Keratinocyte (primary cell): Measurements from ENCODE around the gene CCBE1. TPM values are rescaled to one million over a fixed set of nuclear protein-coding genes. Genes with fewer than 3 reads are reported as not detected.

ENCODE experiments used
- DNase-seq: peaks from one replicate; pipeline ENCODE4 v3.0.0-alpha.2; 2011; ENCODE audit warnings: low read depth, missing footprints, low spot score
- FAIRE-seq: peaks from 2 replicates; lab custom pipeline; 2011; peaks lifted over from hg19 to GRCh38; lab: Jason Lieb, UNC
- H2AFZ ChIP-seq: 2 replicates; pipeline ENCODE4 v1.6.0; 2012; ENCODE audit warnings: low read length, control low read depth, inconsistent platforms; ENCODE audit not compliant: control insufficient read depth
- H3K27ac ChIP-seq: 2 replicates; pipeline ENCODE4 v1.5.1; 2011; ENCODE audit warnings: low read length; ENCODE audit not compliant: control insufficient read depth, insufficient read depth
- H3K27me3 ChIP-seq: 3 replicates; pipeline ENCODE4 v1.6.0; 2011; ENCODE audit warnings: low read length; ENCODE audit not compliant: control insufficient read depth, insufficient read depth; ENCODE audit errors: extremely low read depth
- H3K36me3 ChIP-seq, 2 experiments: 2 replicates in 1 of 2; 3 replicates in 1 of 2; pipeline ENCODE4 v1.5.1; 2011; ENCODE audit warnings: low read length in 2 of 2, mild to moderate bottlenecking in 1 of 2; ENCODE audit not compliant: control insufficient read depth in 2 of 2, insufficient read depth in 2 of 2; ENCODE audit errors: extremely low read depth in 1 of 2
- H3K4me1 ChIP-seq: 3 replicates; pipeline ENCODE4 v1.5.1; 2011; ENCODE audit warnings: low read length; ENCODE audit not compliant: control insufficient read depth, insufficient read depth; ENCODE audit errors: extremely low read depth
- H3K4me2 ChIP-seq: 3 replicates; pipeline ENCODE4 v1.6.0; 2011; ENCODE audit warnings: low read depth, low read length; ENCODE audit not compliant: control insufficient read depth, insufficient read depth; ENCODE audit errors: extremely low read depth
- H3K4me3 ChIP-seq, 3 experiments: fragments of 200-600 bp in 1 of 3; sonication (generic) in 1 of 3; 2 replicates in 2 of 3; 3 replicates in 1 of 3; pipeline ENCODE4 v1.5.1; 2011 to 2016; ENCODE audit warnings: low read length in 3 of 3, mild to moderate bottlenecking in 3 of 3, control low read depth in 2 of 3, inconsistent platforms in 1 of 3, low read depth in 1 of 3, mixed read lengths in 1 of 3, mixed run types in 1 of 3, moderate library complexity in 1 of 3; ENCODE audit not compliant: control insufficient read depth in 2 of 3, insufficient read depth in 2 of 3; ENCODE audit errors: extremely low read depth in 1 of 3
- H3K79me2 ChIP-seq: 2 replicates; pipeline ENCODE4 v1.6.0; 2012; ENCODE audit warnings: low read length; ENCODE audit not compliant: control insufficient read depth, insufficient read depth
- H3K9ac ChIP-seq: 3 replicates; pipeline ENCODE4 v1.6.0; 2011; ENCODE audit warnings: low read length; ENCODE audit not compliant: control insufficient read depth, insufficient read depth; ENCODE audit errors: extremely low read depth
- H3K9me1 ChIP-seq: 3 replicates; pipeline ENCODE4 v1.6.0; 2011; ENCODE audit warnings: low read length; ENCODE audit not compliant: control insufficient read depth, insufficient read depth; ENCODE audit errors: extremely low read depth
- H3K9me3 ChIP-seq: 2 replicates; pipeline ENCODE4 v1.5.1; 2012; ENCODE audit warnings: low read depth, low read length; ENCODE audit not compliant: control insufficient read depth
- H4K20me1 ChIP-seq: 3 replicates; pipeline ENCODE4 v1.6.0; 2011; ENCODE audit warnings: low read length; ENCODE audit not compliant: control insufficient read depth, insufficient read depth; ENCODE audit errors: extremely low read depth
- CTCF ChIP-seq, 3 experiments: IDR thresholded peaks in 1 of 3; conservative IDR thresholded peaks in 1 of 3; optimal IDR thresholded peaks in 1 of 3; 2 replicates in 2 of 3; 3 replicates in 1 of 3; pipeline versions ENCODE3 to v1.5.1; 2011; ENCODE audit warnings: low read length in 3 of 3, mild to moderate bottlenecking in 3 of 3, moderate library complexity in 2 of 3, control low read depth in 1 of 3, inconsistent platforms in 1 of 3; ENCODE audit not compliant: insufficient read depth in 2 of 3; ENCODE audit errors: extremely low read depth in 1 of 3
- EZH2 ChIP-seq: IDR thresholded peaks from one replicate; pipeline ENCODE4 v1.6.1; 2012; ENCODE audit warnings: inconsistent platforms, mild to moderate bottlenecking, low read length, moderate library complexity
- dilution Hi-C: fragments of 300-500 bp; cut with MboI; formaldehyde crosslinking; loops from one replicate; pipeline ENCODE4 v1.7.0; 2020; ENCODE audit warnings: low sequenced_read_pairs; ENCODE audit not compliant: extremely low pct_ligation_motif_present
- polyA plus RNA-seq, 5 experiments: library from polyadenylated mRNA; depleted of rRNA in 3 of 5; stranded (reverse) in 3 of 5; stranded (forward) in 1 of 5; unstranded in 1 of 5; fragments of >200 nt; gene quantifications; 1 replicate in 1 of 5; 2 replicates in 3 of 5; 3 replicates in 1 of 5; pipeline versions ENCODE4 v1.2.1 to v1.2.3, GENCODE V29; 2011 to 2012; ENCODE audit warnings: missing spikeins in 2 of 5, low read depth in 1 of 5, low replicate concordance in 1 of 5

The CCBE1 gene
- polyA plus RNA-seq, 1 donor (not counting 4 experiments of a cell fraction or from before 2014, with no cell fraction given): 20.1 TPM

- FAIRE-seq: no peak
Measured at GRCh38 chr18:59505356-59505755, 191.9 kb downstream of the CCBE1 start.

GRCh38 chr18:59502274-59503175, 194.7 kb downstream of the CCBE1 start:
- dilution Hi-C loops: no loop called here
- H3K9ac ChIP-seq: peak overlapping the region; percentile 50
- H3K4me2 ChIP-seq: peak overlapping the region; percentile 70
- H3K9me1 ChIP-seq: peaks cover 2% of the 10 kb centered on the region
- no peaks in the 10 kb centered on the region for H4K20me1 ChIP-seq
- peaks cover 29% of the 10 kb centered on the region for H3K4me1 ChIP-seq
- TF ChIP-seq CTCF (optimal IDR thresholded peaks at IDR 0.05 in 1 of 3, IDR thresholded peaks at IDR 0.05 in 1 of 3, conservative IDR thresholded peaks at IDR 0.05 in 1 of 3; ENCODE audit: extremely low read depth in 1 of 3, insufficient read depth in 2 of 3, low read length in 3 of 3) (no peak), EZH2 (no peak)
- H2AFZ ChIP-seq: no peak overlapping the region
- H3K36me3 ChIP-seq: peaks cover 0 to 3% of the 10 kb centered on the region in 2 experiments
- peak; percentile 25 for DNase-seq
- peak overlapping the region; percentile 70 for H3K27ac ChIP-seq
- H3K9me3 ChIP-seq: no peaks in the 10 kb centered on the region
- peak; percentile 94 for FAIRE-seq
- H3K79me2 ChIP-seq: no peaks in the 10 kb centered on the region
- H3K27me3 ChIP-seq: no peaks in the 10 kb centered on the region
- no peak overlapping the region for H3K4me3 ChIP-seq

More at GRCh38 chr18:59505356-59505755, 191.9 kb downstream of the CCBE1 start:
- Histone ChIP-seq H3K79me2 (no peaks in the 10 kb centered on the region), H3K9me1 (peaks cover 2% of the 10 kb centered on the region), H3K4me2 (no peak overlapping the region), H2AFZ (no peak overlapping the region), H3K27me3 (no peaks in the 10 kb centered on the region), H3K9ac (no peak overlapping the region), H3K9me3 (no peaks in the 10 kb centered on the region), H3K4me1 (peaks cover 33% of the 10 kb centered on the region), H3K4me3 (no peak overlapping the region), H4K20me1 (no peaks in the 10 kb centered on the region), H3K36me3 (no peaks in the 10 kb centered on the region), H3K27ac (no peak overlapping the region)
- dilution Hi-C loops: no loop called here
- DNase-seq: no peak
- TF ChIP-seq EZH2: no peak
- TF ChIP-seq CTCF (optimal IDR thresholded peaks at IDR 0.05 in 1 of 3, IDR thresholded peaks at IDR 0.05 in 1 of 3, conservative IDR thresholded peaks at IDR 0.05 in 1 of 3; ENCODE audit: extremely low read depth in 1 of 3, insufficient read depth in 2 of 3, low read length in 3 of 3): no peak
